ENCODE measurements around the gene FLT4.

- TF ChIP-seq, protein P1, sequence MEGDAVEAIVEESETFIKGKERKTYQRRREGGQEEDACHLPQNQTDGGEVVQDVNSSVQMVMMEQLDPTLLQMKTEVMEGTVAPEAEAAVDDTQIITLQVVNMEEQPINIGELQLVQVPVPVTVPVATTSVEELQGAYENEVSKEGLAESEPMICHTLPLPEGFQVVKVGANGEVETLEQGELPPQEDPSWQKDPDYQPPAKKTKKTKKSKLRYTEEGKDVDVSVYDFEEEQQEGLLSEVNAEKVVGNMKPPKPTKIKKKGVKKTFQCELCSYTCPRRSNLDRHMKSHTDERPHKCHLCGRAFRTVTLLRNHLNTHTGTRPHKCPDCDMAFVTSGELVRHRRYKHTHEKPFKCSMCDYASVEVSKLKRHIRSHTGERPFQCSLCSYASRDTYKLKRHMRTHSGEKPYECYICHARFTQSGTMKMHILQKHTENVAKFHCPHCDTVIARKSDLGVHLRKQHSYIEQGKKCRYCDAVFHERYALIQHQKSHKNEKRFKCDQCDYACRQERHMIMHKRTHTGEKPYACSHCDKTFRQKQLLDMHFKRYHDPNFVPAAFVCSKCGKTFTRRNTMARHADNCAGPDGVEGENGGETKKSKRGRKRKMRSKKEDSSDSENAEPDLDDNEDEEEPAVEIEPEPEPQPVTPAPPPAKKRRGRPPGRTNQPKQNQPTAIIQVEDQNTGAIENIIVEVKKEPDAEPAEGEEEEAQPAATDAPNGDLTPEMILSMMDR (IDR thresholded peaks at IDR 0.05): no peak
- TF ChIP-seq POLR2AphosphoS5 (IDR thresholded peaks at IDR 0.05; ENCODE audit: low read depth, low read length) (no peak), REST (IDR thresholded peaks at IDR 0.05; ENCODE audit: insufficient read depth in 1 of 2, low read depth in 2 of 2, low read length in 1 of 2) (no peak)
Observed at GRCh38 chr5:180575571-180575970, 73.8 kb downstream of the FLT4 start.
